Type B pancreatic cell (in vitro differentiated cells): ENCODE data around the gene NXPH2. TPM values are rescaled to one million over a fixed set of nuclear protein-coding genes. Genes with fewer than 3 reads are reported as not detected.

Experiments
- DNase-seq: peaks from one replicate; pipeline ENCODE4 v3.0.0; 2021; ENCODE audit warnings: mixed read lengths; ENCODE audit not compliant: unreplicated experiment; ENCODE audit errors: extremely low spot score
- H3K27ac Mint-ChIP-seq: 2 replicates; pipeline ENCODE4 v1.8.0; 2021; ENCODE audit warnings: mild to moderate bottlenecking, mixed read lengths
- H3K27me3 Mint-ChIP-seq: 2 replicates; pipeline ENCODE4 v1.8.0; 2021; ENCODE audit warnings: mixed read lengths
- H3K36me3 Mint-ChIP-seq: 2 replicates; pipeline ENCODE4 v1.8.0; 2021; ENCODE audit warnings: mixed read lengths
- H3K4me1 Mint-ChIP-seq: one replicate; pipeline ENCODE4 v1.8.0; 2021; ENCODE audit warnings: mixed read lengths; ENCODE audit not compliant: unreplicated experiment
- H3K4me3 Mint-ChIP-seq: 2 replicates; pipeline ENCODE4 v1.8.0; 2021; ENCODE audit warnings: mild to moderate bottlenecking, mixed read lengths
- H3K9me3 Mint-ChIP-seq: 2 replicates; pipeline ENCODE4 v1.8.0; 2021; ENCODE audit warnings: mixed read lengths
- CTCF ChIP-seq: fragments of 200-600 bp; sonication (generic); conservative IDR thresholded peaks from 2 replicates; pipeline ENCODE4 v1.5.0; 2021; ENCODE audit warnings: antibody characterized with exemption, mild to moderate bottlenecking
- long read RNA-seq: library from polyadenylated mRNA; unstranded; transcript quantifications from one replicate; pipeline ENCODE4 v2.0.0, GENCODE V29; 2020
- total RNA-seq: library from RNA; stranded (reverse); gene quantifications from 2 replicates; pipeline ENCODE4 v1.2.1, GENCODE V29; 2021; ENCODE audit warnings: low replicate concordance

The NXPH2 gene
- total RNA-seq = 1.1 and 5.0 TPM in 2 replicates
- long read RNA-seq, transcript NXPH2-201 (2 exons, 1,052 nt) = major isoform, 7 of 8 reads
- long read RNA-seq, partial matches to known transcripts = 0 of 8 reads
- long read RNA-seq, other reads (novel, unspliced or antisense) = 1 of 8 reads

DNA sequence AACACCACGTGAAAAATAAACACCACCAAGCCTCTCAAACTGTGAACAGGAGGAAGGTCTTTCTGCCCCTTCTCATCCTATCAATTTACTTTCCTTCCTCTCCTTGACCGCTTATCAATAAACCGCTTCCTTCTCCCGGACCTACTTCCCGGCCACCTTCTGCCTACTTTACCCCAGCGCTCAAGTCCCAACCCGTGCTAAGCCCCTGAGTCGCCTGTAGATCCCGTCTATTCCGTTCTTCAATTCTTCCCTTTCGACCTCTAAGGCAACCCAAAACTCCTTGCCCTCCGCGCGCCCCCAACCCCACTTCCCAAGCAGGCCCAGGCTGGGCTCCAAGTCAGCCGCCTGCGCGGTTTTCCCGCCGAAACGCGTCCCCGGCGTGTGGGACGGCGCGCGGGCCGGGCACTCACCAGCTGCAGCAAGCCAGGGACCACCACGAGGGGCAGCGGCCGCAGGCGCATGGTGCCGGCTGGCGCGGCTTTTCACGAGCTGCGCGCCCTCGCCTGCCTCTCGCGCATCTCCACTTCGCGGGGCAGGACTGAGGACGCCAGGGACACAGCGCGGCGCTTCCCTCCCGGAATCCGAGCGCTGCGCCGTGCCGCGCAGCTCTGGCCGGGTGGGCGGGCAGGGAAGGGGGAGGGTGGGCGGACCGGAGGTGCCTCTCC, at the start of gene NXPH2:
NXPH2 (minus strand) TSS at position 610 of the 665 bp plus-strand sequence; CDS start at position 461, 149 bp downstream.
- peak; percentile 74 for DNase-seq
- H3K4me1 Mint-ChIP-seq = peaks cover 12% of the 10 kb centered on the region
- peak; percentile 14 for TF ChIP-seq CTCF
- H3K27ac Mint-ChIP-seq = peak within 1 kb of the TSS; percentile 7
- peak within 1 kb of the TSS; percentile 90 for H3K4me3 Mint-ChIP-seq
- peaks cover 61% of the 10 kb centered on the region for H3K27me3 Mint-ChIP-seq
- peaks cover 6% of the 10 kb centered on the region for H3K9me3 Mint-ChIP-seq
- H3K36me3 Mint-ChIP-seq = no peaks in the 10 kb centered on the region

DNA sequence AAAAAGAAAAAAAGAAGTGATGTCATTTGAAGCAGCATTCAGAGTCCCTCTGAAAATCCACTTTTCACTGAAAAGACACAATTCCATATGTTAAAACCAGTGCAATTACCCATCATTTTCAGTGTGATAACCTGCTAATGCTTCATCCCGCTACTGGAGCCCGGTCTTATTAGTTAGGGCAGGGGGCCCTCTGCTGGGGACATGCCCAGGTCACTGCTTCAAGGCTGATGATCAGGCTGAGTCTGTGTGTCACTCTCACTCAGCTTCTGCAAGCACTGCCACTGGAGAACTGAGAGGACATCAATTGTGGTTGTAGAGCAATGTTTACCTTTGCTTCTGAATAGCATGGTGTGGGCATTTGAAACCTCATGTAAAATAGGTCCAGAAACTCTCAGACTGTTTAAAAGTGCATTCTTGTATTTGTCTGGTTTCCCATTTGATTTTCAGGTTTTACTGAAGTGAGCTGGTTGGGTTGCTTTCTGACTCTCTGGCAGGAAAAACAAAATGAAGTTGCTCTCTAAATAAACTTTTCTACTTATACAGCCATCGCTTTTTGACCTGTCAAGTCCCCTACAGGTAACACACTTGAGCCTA, 49.2 kb upstream of the NXPH2 start:
- H3K4me1 Mint-ChIP-seq = peaks cover 12% of the 10 kb centered on the region
- peak; percentile 77 for TF ChIP-seq CTCF
- no peak overlapping the region for H3K27ac Mint-ChIP-seq
- no peaks in the 10 kb centered on the region for H3K9me3 Mint-ChIP-seq
- DNase-seq = no peak
- H3K27me3 Mint-ChIP-seq = peaks cover 3% of the 10 kb centered on the region
- H3K4me3 Mint-ChIP-seq = no peak overlapping the region
- H3K36me3 Mint-ChIP-seq = no peaks in the 10 kb centered on the region

DNA sequence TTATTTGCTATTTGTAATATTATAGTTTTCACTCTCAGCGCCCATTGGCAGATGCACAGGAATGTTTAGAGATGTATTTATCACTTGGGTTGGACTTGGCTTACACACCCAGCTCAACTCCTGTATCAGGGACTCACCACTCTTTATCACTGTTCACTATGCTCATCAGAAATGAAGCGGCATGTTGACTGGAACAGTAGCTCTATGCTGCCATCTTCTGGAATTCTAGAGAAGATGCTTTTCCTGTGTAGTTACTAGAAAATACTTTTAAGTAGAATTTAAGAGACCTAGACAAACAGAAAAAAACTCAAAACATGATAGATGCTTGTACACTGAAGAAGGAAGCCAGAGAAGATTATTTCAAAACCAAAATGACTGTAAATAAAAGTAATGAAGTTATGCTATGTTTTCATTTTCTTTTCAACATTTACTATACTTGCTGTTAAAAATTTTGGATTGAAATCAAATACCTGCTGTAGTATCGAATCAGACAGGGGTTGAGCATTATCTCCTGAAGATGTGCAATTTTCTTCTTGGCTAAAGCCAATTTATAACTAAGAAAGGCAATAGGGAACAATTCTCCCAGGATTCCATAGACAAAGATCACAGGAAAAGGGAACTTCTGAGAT, 47.4 kb upstream of the NXPH2 start:
- TF ChIP-seq CTCF = peak; percentile 90
- peaks cover 3% of the 10 kb centered on the region for H3K27me3 Mint-ChIP-seq
- H3K27ac Mint-ChIP-seq = no peak overlapping the region
- H3K9me3 Mint-ChIP-seq = no peaks in the 10 kb centered on the region
- H3K36me3 Mint-ChIP-seq = no peaks in the 10 kb centered on the region
- no peak for DNase-seq
- H3K4me3 Mint-ChIP-seq = no peak overlapping the region
- H3K4me1 Mint-ChIP-seq = peaks cover 12% of the 10 kb centered on the region

DNA sequence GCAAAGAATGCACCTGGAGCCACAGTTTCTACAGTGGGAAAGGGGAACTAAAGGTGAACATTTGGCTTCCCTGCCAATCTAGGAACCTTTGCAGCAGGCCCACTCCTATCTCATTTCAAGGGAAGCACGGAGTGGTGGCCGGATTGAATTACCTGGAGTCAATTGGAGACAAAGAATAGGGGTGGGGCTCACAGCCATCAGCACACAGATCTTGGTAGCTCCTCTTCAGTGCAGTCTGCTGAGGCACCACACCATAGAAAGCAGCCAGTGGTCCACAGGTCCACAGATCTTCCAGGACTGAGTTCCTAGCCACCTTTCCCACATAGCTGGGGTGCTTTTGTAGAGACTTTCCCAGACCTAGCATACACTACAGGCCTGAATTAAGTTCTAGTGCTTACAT, 43.5 kb upstream of the NXPH2 start:
- DNase-seq = no peak
- Mint-ChIP-seq H3K27ac (no peak overlapping the region), H3K36me3 (no peaks in the 10 kb centered on the region), H3K27me3 (peaks cover 3% of the 10 kb centered on the region), H3K9me3 (no peaks in the 10 kb centered on the region), H3K4me1 (peaks cover 14% of the 10 kb centered on the region), H3K4me3 (no peak overlapping the region)
- TF ChIP-seq CTCF = no peak

DNA sequence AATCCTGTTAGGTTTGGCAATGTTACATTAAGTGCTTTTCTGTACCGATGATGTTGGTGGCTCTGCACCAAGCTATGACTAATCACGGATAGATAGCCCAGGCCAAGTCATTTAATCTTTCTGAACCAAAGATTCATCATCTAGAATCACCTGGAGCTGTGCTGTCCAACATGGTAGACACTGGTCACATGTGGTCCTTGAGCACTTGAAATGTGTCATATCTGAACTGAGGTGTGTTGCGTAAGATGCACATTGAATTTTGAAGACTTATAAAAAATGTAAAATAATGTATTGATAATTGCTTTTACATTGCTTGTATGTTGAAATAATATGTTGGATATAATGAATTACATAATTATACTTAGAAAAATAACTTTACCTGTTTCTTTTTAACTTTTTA, 39.8 kb upstream of the NXPH2 start:
- Mint-ChIP-seq H3K27me3 (no peaks in the 10 kb centered on the region), H3K4me1 (peaks cover 8% of the 10 kb centered on the region), H3K36me3 (no peaks in the 10 kb centered on the region), H3K4me3 (no peak overlapping the region), H3K9me3 (no peaks in the 10 kb centered on the region), H3K27ac (no peak overlapping the region)
- no peak for TF ChIP-seq CTCF
- no peak for DNase-seq
